ENCODE results near the gene TSPAN31. TPM values are rescaled to one million over a fixed set of nuclear protein-coding genes. Genes with fewer than 3 reads are reported as not detected.

Gene TSPAN31
- total and polyA plus RNA-seq, 9 of the 15 experiments (the other 6 are each of a cell fraction or from before 2014, with no cell fraction given), result 11.3 to 26.4 (median 14.3) TPM

GRCh38 chr12:57751788-57752667 is 7.2 kb downstream of the TSPAN31 start, which contains the start of gene CDK4 (continued):
- TF ChIP-seq TFAP4 (CRISPR knock-in tag; IDR thresholded peaks at IDR 0.05; ENCODE audit: borderline replicate concordance) (peak; percentile 99), ZNF175 (CRISPR knock-in tag; IDR thresholded peaks at IDR 0.05; ENCODE audit: low read depth) (peak; percentile 88), FUS (optimal IDR thresholded peaks at IDR 0.05; ENCODE audit: low read depth, low read length) (no peak), CTBP1 (IDR thresholded peaks at IDR 0.05; ENCODE audit: borderline replicate concordance) (peak; percentile 73; the same call in 1 of the 2 replicates), ZNF212 (CRISPR knock-in tag; IDR thresholded peaks at IDR 0.05) (no peak), ZNF449 (CRISPR knock-in tag; IDR thresholded peaks at IDR 0.05) (no peak), RCOR1 (IDR thresholded peaks at IDR 0.05; ENCODE audit: borderline replicate concordance in 1 of 2, low read depth in 2 of 2, low read length in 2 of 2) (peak in 1 of 2 experiments; percentile 81; a peak in 2 of 4 replicates), HOMEZ (CRISPR knock-in tag; IDR thresholded peaks at IDR 0.05) (0 out of 2 replicates have a peak, but pooled peaks have one; percentile 7), ZNF778 (CRISPR knock-in tag; IDR thresholded peaks at IDR 0.05) (no peak), RBM39 (optimal IDR thresholded peaks at IDR 0.05; ENCODE audit: low read depth, low read length) (no peak), ZBTB12 (CRISPR knock-in tag; IDR thresholded peaks at IDR 0.05) (no peak), EZH2 (IDR thresholded peaks at IDR 0.05; ENCODE audit: borderline replicate concordance, low read depth, low read length) (no peak), SMAD4 (CRISPR knock-in tag; conservative IDR thresholded peaks at IDR 0.05) (peak; percentile 68; the same call in 1 of the 2 replicates), MAFK (IDR thresholded peaks at IDR 0.05; ENCODE audit: low read length) (no peak), MBD1 (CRISPR knock-in tag; IDR thresholded peaks at IDR 0.05) (no peak), BMI1 (IDR thresholded peaks at IDR 0.05; ENCODE audit: low read length) (peak; percentile 94), ZNF507 (tag; conservative IDR thresholded peaks at IDR 0.05) (no peak), HDAC3 (IDR thresholded peaks at IDR 0.05; ENCODE audit: borderline replicate concordance, partially characterized antibody) (no peak), NR2C2 (CRISPR knock-in tag; IDR thresholded peaks at IDR 0.05) (peak; percentile 69), NR2C2 (tag; IDR thresholded peaks at IDR 0.05) (no peak; the same call in none of the 2 replicates)

Data from K562 (cell line).